Spinal cord (tissue), 10 donors: ENCODE data around the gene SOX5. TPM values are rescaled to one million over a fixed set of nuclear protein-coding genes. Genes with fewer than 3 reads are reported as not detected.
A peak's percentile ranks its signal among the peaks of the same experiment; 100 is the strongest.
"Not testable (repeated sequence)": the region's sequence is repeated elsewhere in the genome, so short reads cannot be mapped to it uniquely, and the experiment has no call there.

Experiments
- DNase-seq, 6 donors: peaks; one replicate each; pipeline versions ENCODE4 v3.0.0 to v3.0.0-alpha.2; 2013 to 2015; ENCODE audit warnings: low spot score in 6 of 6, low read depth in 4 of 6
- H3K27ac ChIP-seq: one replicate; pipeline ENCODE4 v1.5.1; 2013; ENCODE audit warnings: low read depth, low read length, control low read depth
- H3K27me3 ChIP-seq: one replicate; pipeline ENCODE4 v1.6.1; 2013; ENCODE audit warnings: low read length; ENCODE audit not compliant: control insufficient read depth, insufficient read depth
- H3K36me3 ChIP-seq: one replicate; pipeline ENCODE4 v1.6.1; 2013; ENCODE audit warnings: low read length; ENCODE audit not compliant: control insufficient read depth, insufficient read depth
- H3K4me1 ChIP-seq: one replicate; pipeline ENCODE4 v1.6.1; 2013; ENCODE audit warnings: low read length; ENCODE audit not compliant: control insufficient read depth, insufficient read depth
- H3K4me3 ChIP-seq: one replicate; pipeline ENCODE4 v1.5.1; 2013; ENCODE audit warnings: low read depth, low read length, control low read depth
- H3K9me3 ChIP-seq: one replicate; pipeline ENCODE4 v1.6.1; 2013; ENCODE audit warnings: low read length; ENCODE audit not compliant: control insufficient read depth, insufficient read depth
- WGBS: methylation state at CpG from one replicate; pipeline ENCODE4 v1.1.5; 2013; ENCODE audit warnings: missing lambda C conversion rate; ENCODE audit not compliant: insufficient coverage; 5-methylcytosine and 5-hydroxymethylcytosine counted together
- polyA plus RNA-seq, 2 donors: library from polyadenylated mRNA; unstranded; fragments of 120-200 nt; gene quantifications; one replicate each; pipeline ENCODE4 v1.2.1, GENCODE V29; 2013; ENCODE audit not compliant: insufficient read length in 2 of 2
- total RNA-seq, 2 donors: library from RNA; depleted of rRNA in 1 of 2; stranded (reverse); fragments of 120-200 nt in 1 of 2; fragments of >200 nt in 1 of 2; gene quantifications; one replicate each; pipeline versions ENCODE4 v1.2.3 to v1.2.4, GENCODE V29; 2013 to 2014
- donor health status: healthy.

The SOX5 gene
- total and polyA plus RNA-seq, 4 donors, result 20.3 to 48.8 (median 41.8) TPM

DNA sequence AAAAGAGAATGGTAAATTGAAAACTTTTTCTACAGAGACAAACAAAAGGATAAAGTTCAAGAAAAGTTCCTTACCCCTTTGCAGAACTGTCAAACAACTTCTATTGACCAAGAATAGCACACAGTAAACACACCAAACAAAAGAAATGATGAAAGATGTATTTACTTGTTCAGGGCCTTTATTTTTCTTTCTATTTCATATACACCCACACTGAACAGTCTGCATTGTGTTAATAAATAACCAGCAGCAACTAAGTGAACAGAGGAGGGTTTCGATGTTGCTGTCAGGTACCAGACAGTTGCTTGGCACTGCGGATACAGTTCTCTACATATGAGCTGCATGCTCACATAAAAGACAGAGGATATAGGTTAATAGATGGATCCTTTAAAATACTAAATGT, 122.1 kb downstream of the SOX5 start:
- Histone ChIP-seq H3K36me3 (peaks cover 6% of the 10 kb centered on the region), H3K27ac (no peak overlapping the region)
- no CpG with 5 or more reads among the region's 2 CpGs for WGBS

DNA sequence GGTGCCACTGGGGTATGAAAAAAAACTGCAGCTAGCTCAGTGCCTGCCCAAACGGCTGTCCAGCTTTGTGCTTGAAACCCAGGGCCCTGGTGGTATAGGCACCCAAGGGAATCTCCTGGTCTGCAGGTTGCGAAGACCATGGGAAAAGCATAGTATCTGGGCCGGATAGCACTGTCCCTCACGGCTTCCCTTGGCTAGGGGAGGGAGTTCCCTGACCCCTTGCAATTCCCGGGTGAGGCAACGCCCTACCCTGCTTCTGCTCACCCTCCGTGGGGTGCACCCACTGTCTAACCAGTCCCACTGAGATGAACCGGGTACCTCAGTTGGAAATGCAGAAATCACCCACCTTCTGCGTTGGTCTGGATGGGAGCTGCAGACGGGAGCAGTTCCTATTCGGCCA, 124.3 kb downstream of the SOX5 start:
- H3K9me3 ChIP-seq, H3K27ac ChIP-seq, H3K4me3 ChIP-seq, H3K4me1 ChIP-seq, H3K36me3 ChIP-seq, DNase-seq, H3K27me3 ChIP-seq: not testable (repeated sequence)
- 96% methylated on average over 10 of the region's 11 CpGs for WGBS

More for the DNA sequence above, 122.1 kb downstream of the SOX5 start:
- H3K4me3 ChIP-seq, result no peak overlapping the region
- no peaks in the 10 kb centered on the region for H3K27me3 ChIP-seq
- H3K4me1 ChIP-seq, result no peaks in the 10 kb centered on the region
- no peak for DNase-seq
- H3K9me3 ChIP-seq, result no peaks in the 10 kb centered on the region

DNA sequence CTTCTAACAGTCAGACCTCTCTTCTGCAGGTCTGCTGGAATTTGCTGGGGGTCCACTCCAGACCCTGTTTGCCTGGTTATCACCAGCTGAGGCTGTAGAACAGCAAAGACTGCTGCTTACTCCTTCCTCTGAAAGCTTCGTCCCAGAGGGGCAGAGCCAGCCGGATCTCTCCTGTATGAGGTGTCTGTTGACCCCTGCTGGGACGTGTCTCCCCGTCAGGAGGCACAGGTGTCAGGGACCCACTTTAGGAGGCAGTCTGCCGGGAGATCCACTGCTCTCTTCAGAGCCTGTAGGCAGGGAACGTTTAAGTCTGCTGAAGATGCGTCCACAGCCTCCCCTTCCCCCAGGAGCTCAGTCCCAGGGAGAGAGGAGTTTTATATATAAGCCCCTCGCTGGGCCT, 125.1 kb downstream of the SOX5 start:
- Histone ChIP-seq H3K9me3 (no peaks in the 10 kb centered on the region), H3K4me1 (no peaks in the 10 kb centered on the region), H3K36me3 (peaks cover 6% of the 10 kb centered on the region), H3K4me3 (no peak overlapping the region), H3K27ac (no peak overlapping the region), H3K27me3 (no peaks in the 10 kb centered on the region)
- DNase-seq, result no peak
- WGBS, result 90% methylated on average over 6 of the region's 8 CpGs

DNA sequence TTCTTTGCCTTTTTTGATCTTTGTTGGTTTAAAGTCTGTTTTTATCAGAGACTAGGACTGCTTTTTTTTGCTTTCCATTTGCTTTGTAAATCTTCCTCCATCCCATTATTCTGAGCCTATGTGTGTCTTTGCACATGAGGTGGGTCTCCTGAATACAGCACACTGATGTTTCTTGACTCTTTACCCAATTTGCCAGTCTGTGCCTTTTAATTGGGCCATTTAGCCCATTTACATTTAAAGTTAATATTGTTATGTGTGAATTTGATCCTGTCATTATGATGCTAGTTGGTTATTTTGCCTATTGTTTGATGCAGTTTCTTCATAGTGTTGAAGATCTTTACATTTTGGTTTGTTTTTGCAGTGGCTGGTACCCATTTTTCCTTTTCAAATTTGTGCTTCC, 126.6 kb downstream of the SOX5 start:
- DNase-seq, H3K27me3 ChIP-seq, H3K9me3 ChIP-seq, H3K27ac ChIP-seq, H3K4me3 ChIP-seq, H3K36me3 ChIP-seq, H3K4me1 ChIP-seq: not testable (repeated sequence)

DNA sequence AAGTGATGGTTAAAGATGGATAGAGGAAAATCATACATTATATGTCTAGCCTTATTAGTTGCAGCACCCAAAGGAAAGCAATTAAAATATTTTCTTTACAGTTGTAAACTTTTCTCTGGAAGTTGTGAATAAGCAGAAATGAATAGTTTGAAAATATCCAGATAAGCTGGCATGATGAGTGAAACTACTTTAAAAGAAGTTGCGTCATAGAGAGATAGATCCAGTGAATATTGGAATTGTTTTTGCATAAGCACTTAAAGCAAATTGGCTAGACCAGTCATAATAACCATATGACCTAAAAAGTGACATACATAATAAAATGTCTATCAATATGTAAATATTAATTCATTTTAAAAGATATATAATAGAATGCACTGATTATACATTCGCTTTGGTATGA, 132.1 kb downstream of the SOX5 start:
- no peak overlapping the region for H3K27ac ChIP-seq
- WGBS, result no CpG with 5 or more reads among the region's 2 CpGs
- H3K4me3 ChIP-seq, result no peak overlapping the region
- H3K4me1 ChIP-seq, result no peaks in the 10 kb centered on the region
- no peaks in the 10 kb centered on the region for H3K36me3 ChIP-seq
- DNase-seq, result no peak
- no peaks in the 10 kb centered on the region for H3K9me3 ChIP-seq
- H3K27me3 ChIP-seq, result no peaks in the 10 kb centered on the region

DNA sequence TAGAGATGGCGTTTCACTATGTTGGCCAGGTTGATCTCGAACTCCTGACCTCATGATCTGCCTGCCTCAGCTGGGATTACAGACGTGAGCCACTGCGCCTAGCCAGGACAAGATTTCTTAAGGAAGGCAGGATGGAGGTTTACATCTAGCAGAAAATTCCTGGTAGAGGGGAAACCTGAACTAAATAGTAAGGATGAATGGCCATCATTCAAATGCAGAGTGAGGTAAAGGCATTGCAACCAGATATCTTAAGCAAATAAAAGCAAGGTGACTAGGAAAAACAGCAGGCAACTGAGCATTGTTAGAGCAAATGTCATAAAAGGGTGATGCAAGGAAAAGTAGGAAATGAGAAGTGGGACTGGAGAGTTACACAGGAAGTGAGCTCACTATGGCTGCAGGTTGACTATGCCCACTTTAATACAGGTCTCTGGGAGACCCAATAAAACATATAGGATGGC, 133.0 kb downstream of the SOX5 start:
- no peak for DNase-seq
- Histone ChIP-seq H3K9me3 (no peaks in the 10 kb centered on the region), H3K36me3 (no peaks in the 10 kb centered on the region), H3K27me3 (no peaks in the 10 kb centered on the region), H3K27ac (no peak overlapping the region), H3K4me1 (no peaks in the 10 kb centered on the region), H3K4me3 (no peak overlapping the region)
- 95% methylated on average over 4 of the region's 4 CpGs for WGBS

DNA sequence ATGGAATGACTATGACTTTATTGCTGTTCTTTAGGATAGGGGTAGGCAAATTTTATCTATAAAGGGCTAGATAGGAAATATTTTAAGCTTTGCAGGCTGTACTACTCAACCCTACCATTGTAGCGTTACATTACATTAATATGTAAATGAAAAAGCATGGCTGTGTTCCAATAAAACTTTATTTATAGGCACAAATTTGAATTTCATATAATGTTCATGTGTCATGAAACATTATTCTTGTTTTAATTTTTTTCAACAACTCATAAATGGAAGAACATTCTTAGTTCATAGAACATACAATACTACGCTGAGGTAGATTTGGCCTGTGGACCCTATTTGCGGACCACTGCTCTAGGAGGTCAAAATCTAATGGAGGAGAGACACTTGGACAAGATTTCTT, 133.7 kb downstream of the SOX5 start:
- no peaks in the 10 kb centered on the region for H3K4me1 ChIP-seq
- H3K4me3 ChIP-seq, result no peak overlapping the region
- H3K27ac ChIP-seq, result no peak overlapping the region
- no CpG with 5 or more reads among the region's 3 CpGs for WGBS
- H3K27me3 ChIP-seq, result no peaks in the 10 kb centered on the region
- H3K9me3 ChIP-seq, result no peaks in the 10 kb centered on the region
- H3K36me3 ChIP-seq, result no peaks in the 10 kb centered on the region
- no peak for DNase-seq

DNA sequence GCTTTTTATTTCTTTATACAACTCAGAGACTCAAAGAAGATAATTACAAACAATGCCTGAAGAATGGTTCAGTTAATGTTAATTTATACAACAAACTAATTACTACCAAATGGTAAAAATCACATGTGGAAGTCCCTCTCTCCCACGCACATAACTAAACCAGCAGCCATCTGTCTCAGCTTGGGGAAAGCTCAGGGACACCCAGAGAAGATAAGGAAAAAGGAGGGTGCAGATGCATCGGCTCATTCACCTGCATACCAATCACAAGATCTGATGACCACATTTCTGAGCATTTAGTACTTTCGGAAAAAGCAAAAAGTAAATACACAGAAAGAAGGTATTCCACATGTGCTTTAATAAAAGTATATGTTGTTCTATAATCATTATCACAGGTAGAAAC, 136.3 kb downstream of the SOX5 start:
- Histone ChIP-seq H3K27ac (no peak overlapping the region), H3K4me3 (no peak overlapping the region), H3K27me3 (no peaks in the 10 kb centered on the region), H3K9me3 (no peaks in the 10 kb centered on the region), H3K4me1 (no peaks in the 10 kb centered on the region), H3K36me3 (no peaks in the 10 kb centered on the region)
- peak in 1 of 6 donors; percentile 33 for DNase-seq
- WGBS, result no CpG with 5 or more reads among the region's 3 CpGs

DNA sequence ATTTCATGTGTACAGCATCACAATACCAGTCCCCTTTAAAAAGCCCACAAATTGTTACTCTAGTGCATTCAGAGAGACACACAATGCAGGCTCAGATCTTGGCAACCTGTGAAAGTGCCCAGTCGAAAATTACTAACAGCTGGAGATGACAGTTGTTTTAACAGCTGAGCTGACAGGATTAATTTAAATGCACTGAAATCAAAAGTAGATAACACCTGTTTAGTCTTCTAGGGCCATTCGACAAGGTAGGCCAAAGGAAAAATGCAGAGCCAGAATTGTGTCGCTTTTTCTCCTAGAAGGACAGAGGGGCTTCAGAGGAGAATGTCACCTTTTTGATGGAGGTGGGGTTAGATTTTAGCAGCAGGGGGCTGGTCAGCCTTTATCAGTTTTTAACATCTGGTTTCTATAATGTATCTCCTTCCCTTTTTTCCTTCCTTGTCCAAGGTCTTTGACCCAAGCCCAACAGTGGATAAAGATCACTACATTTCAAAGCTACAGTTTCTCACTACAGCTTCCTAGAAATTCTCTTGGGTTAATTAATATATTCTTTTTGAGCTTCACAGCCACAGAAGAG, 139.1 kb downstream of the SOX5 start:
- Histone ChIP-seq H3K27ac (no peak overlapping the region), H3K27me3 (no peaks in the 10 kb centered on the region), H3K36me3 (no peaks in the 10 kb centered on the region), H3K9me3 (no peaks in the 10 kb centered on the region), H3K4me1 (no peaks in the 10 kb centered on the region), H3K4me3 (no peak overlapping the region)
- peak in 1 of 6 donors; percentile 45 for DNase-seq
- 37% methylated on average over 3 of the region's 3 CpGs for WGBS

DNA sequence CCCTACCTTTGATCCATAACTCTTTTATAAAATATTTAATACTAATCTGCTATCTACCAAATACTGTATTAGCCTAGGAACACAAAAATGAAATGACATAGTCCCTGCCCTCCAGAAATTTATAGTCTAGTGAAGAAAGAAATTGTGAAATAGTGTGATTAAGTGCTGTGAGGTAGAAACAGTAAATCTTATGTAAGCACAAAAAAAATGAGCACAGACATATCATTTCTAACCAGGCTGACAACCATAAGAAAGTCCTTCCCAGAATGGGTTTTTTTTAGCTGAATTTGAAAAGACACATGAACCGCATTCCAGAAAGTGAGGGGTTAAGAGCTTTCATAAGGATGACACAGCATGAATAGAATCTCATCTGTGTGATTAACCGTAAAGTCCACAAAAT, 145.9 kb downstream of the SOX5 start:
- Histone ChIP-seq H3K36me3 (no peaks in the 10 kb centered on the region), H3K27me3 (no peaks in the 10 kb centered on the region), H3K4me3 (no peak overlapping the region), H3K9me3 (no peaks in the 10 kb centered on the region), H3K27ac (no peak overlapping the region), H3K4me1 (no peaks in the 10 kb centered on the region)
- no CpG with 5 or more reads among the region's 2 CpGs for WGBS
- no peak for DNase-seq
